Fibroblast of the aortic adventitia (primary cell): ENCODE data around the gene LSM6. TPM values are rescaled to one million over a fixed set of nuclear protein-coding genes. Genes with fewer than 3 reads are reported as not detected.

Source experiments
- DNase-seq: peaks from one replicate; pipeline ENCODE4 v3.0.0-alpha.2; 2010; ENCODE audit warnings: low read depth
- H3K4me3 ChIP-seq: 2 replicates; pipeline ENCODE4 v1.5.1; 2011; ENCODE audit warnings: low read depth, mild to moderate bottlenecking, control low read depth, low read length, moderate library complexity
- CTCF ChIP-seq: IDR thresholded peaks from 2 replicates; pipeline ENCODE4 v1.5.1; 2011; ENCODE audit warnings: mild to moderate bottlenecking, low read length, control low read depth, inconsistent platforms; ENCODE audit not compliant: insufficient read depth
- total RNA-seq: library from RNA; depleted of rRNA; stranded (reverse); fragments of >200 nt; gene quantifications from 2 replicates; pipeline ENCODE4 v1.2.3, GENCODE V29; 2012; ENCODE audit warnings: low replicate concordance

Gene LSM6
- total RNA-seq, 1 donor = 32.2 TPM

- DNase-seq = no peak
- H3K4me3 ChIP-seq = no peak overlapping the region
- no peak for TF ChIP-seq CTCF
These were observed 28.6 kb upstream of the LSM6 start for GRCh38 chr4:146146918-146147317.

GRCh38 chr4:146148021-146148420, 27.5 kb upstream of the LSM6 start:
- no peak for TF ChIP-seq CTCF
- no peak for DNase-seq
- H3K4me3 ChIP-seq = no peak overlapping the region

- no peak for DNase-seq
- no peak overlapping the region for H3K4me3 ChIP-seq
- TF ChIP-seq CTCF = no peak
These were observed 21.5 kb upstream of the LSM6 start for GRCh38 chr4:146154057-146154456.

GRCh38 chr4:146155152-146155724, 20.3 kb upstream of the LSM6 start:
- TF ChIP-seq CTCF = no peak
- no peak overlapping the region for H3K4me3 ChIP-seq
- no peak for DNase-seq

GRCh38 chr4:146158036-146158745, 17.3 kb upstream of the LSM6 start:
- no peak for TF ChIP-seq CTCF
- H3K4me3 ChIP-seq = no peak overlapping the region
- DNase-seq = no peak

- H3K4me3 ChIP-seq = no peak overlapping the region
- DNase-seq = no peak
- no peak for TF ChIP-seq CTCF
These were observed 16.0 kb upstream of the LSM6 start for GRCh38 chr4:146159384-146160058.
